Stimulated activated CD4-positive, alpha-beta T cell treated with anti-CD3 and anti-CD28 coated beads, Interleukin-15, amount 100 ng/mL, for 24 hours (primary cell): Measurements from ENCODE around the gene DYRK1A.

Experiments used
- DNase-seq: peaks from one replicate; pipeline ENCODE4 v3.0.0-alpha.2; 2020

Gene DYRK1A

GRCh38 chr21:37450445-37450941 is 83.9 kb downstream of the DYRK1A start:
- no peak for DNase-seq

- DNase-seq: no peak
Measured at GRCh38 chr21:37451446-37451845, 84.9 kb downstream of the DYRK1A start.

- DNase-seq: no peak
Measured at GRCh38 chr21:37452227-37452626, 85.7 kb downstream of the DYRK1A start.

- DNase-seq: no peak
Measured at GRCh38 chr21:37453350-37453749, 86.8 kb downstream of the DYRK1A start.

DNA sequence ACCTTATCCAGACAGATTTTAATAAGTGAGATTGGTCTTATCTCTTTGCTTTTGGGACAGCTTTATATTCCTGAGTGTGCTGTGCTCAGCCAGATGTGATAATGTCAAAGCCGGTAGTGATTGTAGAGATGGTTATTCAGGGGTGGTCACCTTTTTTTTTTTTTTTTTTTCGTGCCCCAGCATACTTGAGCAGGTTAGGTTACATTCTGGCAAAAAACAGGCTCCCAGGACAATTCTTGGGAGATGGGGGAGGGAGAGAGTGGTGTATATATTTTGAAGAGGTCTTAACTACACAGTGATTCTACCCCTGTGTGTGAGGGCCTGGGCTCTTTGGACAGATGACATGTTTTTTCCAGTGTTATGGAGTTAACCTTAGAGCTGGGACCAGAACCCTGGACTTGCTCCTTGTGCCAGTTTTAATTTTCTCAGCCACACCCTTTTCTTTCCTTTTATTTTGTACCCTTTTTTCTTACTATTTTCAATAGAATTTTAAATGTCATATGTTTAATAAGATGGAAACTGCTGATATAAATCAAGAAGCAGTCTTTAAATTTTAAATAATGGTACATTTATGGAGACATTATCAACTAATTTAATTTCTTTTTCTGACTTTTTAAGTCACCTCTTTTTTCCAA is 88.4 kb downstream of the DYRK1A start:
- DNase-seq: no peak

- peak; percentile 41 for DNase-seq
Measured at GRCh38 chr21:37455504-37455911, 88.9 kb downstream of the DYRK1A start.

DNA sequence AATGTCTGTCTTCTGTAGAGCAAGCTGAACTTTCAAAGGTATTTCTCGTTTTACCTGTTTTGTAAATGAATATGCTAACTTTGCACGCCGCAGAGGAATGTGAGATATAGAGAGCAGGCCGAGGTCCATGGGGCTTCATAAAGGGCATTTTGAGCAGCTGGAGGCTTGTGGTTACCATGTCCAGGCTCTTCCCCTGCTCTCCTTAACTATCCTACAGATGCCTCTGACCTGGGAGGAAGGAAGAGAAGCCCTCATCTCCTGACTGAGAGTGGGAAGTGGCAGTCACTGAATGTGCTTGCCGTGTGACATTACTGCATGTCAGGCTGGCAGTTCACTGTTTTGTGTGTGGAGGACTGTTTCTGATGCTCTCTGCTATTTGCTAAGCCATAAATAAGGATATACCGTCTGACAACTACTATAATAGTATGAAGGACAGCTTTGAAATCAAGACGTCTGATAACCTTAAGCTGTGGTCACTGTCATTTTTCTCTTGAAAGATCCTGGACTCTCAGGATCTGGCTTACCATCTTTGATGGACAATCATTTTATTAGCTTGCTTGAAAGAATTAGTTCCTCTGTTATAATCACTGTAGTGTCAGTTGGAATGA is 92.2 kb downstream of the DYRK1A start:
- no peak for DNase-seq

- DNase-seq: no peak
Measured at GRCh38 chr21:37459575-37459974, 93.0 kb downstream of the DYRK1A start.

DNA sequence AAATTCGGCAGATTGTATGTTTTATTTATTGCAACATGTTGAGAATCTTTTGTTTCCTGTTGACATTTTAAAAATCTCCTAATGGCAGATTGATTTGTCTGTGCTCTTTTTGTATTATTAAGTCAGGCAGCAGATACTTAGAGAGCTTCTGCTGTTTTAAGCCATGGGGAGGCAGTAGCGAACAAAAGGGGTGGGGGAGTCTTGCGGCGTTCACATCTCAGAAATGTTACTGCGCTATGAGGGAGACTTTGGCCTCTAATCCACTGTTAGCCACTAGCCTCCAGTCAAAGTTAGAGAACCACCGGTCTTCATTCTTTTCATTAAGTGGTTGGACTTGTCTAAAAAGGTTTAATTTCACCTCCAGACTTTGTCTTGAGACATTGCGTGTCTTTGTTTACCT is 93.6 kb downstream of the DYRK1A start:
- DNase-seq: no peak

- no peak for DNase-seq
Measured at GRCh38 chr21:37461479-37461878, 94.9 kb downstream of the DYRK1A start.

- DNase-seq: no peak
Measured at GRCh38 chr21:37462087-37462861, 95.7 kb downstream of the DYRK1A start.

DNA sequence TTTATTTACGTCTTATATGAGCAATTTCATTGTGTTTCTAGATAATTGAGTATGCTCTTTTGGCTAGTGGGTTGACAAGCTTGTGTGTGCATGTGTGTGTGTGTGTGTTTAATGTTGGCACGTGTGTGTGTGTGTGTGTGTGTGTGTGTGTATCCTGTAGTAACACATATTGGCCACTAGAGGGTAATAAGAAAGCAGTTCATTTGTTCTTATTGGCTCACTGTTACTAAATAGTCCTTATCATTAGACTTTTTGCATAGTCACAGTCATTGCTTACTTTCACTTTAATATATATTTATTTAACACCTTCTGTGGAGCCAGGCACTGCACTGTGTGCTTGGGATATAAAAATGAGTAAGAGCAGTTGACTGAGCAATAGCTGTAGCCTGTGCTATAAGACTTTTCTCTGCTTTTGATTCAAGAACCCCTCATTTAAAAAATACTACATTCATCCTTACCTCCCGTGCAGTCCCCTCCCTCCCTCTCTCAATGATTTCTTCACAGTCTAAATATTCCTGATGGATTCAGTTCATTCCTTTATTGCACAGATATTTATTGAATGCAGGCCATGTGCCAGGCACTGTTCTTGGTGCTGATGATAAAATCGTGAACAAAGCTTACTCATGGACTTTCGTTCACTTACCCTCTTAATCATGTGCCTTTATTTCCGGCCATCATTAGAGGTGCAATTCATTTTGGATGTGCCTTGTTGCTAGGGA is 96.7 kb downstream of the DYRK1A start:
- DNase-seq: peak; percentile 32

- DNase-seq: no peak
Measured at GRCh38 chr21:37467082-37467481, 100.5 kb downstream of the DYRK1A start.

- DNase-seq: no peak
Measured at GRCh38 chr21:37468909-37469308, 102.3 kb downstream of the DYRK1A start.

DNA sequence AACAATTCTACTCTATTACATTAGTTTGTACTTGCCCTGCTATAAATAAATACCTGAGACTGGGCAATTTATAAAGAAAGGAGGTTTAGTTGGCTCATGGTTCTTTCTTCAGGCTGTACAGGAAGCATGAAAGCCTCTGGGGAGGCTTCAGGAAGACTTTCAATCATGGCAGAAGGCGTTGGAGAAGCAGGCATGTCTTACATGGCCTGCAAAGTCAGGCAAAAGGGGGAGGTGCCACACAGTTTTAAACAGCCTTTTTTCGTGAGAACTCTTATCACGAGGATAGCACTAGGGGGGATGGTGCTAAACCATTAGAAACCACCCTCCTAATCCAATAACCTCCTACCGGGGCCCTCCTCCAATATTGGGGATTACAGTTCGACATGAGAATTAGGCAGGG is 102.9 kb downstream of the DYRK1A start:
- no peak for DNase-seq

- no peak for DNase-seq
Measured at GRCh38 chr21:37472581-37472980, 106.0 kb downstream of the DYRK1A start.

- DNase-seq: no peak
Measured at GRCh38 chr21:37473491-37473890, 106.9 kb downstream of the DYRK1A start.

DNA sequence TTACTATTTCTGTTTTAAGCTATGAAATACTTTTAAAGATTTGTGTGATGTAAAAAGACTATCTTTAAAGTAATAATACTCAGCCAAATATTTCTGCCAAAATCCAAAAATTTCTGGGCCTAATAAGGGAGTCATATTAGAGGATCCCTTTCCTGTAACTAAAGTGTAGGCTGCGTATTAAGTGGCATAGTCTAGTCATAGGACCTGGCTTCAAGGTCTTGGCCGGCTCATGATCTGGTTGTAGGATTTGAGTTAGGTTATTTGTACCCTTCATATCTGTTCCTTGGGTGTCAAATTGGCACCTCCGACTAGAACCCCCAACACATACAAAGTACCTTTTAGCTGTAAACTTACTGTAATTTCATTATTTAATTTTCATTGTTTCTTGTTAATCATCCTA is 107.8 kb downstream of the DYRK1A start:
- DNase-seq: no peak

DNA sequence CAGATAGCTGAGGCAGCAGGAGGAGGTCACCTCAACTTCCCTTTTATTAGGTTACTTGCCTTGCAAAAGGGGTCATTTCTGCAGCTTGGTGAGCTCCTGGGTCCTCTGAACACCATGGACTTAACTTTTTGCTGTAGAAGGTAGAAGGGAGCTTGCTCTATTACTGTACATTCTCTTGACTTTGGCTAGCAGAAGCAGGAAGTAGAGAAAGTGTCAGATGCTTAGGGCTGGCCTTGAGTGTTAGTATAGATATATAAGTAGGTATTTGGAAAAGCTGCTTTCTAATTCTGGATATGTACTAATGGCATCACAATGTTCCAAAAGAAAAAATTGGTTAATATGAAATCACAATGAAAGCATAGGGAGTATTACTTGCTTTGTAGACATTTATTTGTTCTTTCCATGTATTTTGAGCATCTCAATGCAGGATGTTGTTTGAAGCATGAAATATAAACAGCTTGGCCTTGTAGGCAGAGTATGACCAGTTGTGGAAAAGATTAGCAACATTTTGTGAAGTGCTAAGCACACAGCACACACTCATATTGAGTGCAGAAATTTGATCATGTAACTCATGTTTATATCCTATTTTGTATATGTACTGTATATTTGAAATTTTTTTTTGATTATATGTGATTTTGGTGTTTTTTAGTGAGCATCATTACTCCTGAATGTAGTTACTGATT is 108.8 kb downstream of the DYRK1A start:
- DNase-seq: no peak

DNA sequence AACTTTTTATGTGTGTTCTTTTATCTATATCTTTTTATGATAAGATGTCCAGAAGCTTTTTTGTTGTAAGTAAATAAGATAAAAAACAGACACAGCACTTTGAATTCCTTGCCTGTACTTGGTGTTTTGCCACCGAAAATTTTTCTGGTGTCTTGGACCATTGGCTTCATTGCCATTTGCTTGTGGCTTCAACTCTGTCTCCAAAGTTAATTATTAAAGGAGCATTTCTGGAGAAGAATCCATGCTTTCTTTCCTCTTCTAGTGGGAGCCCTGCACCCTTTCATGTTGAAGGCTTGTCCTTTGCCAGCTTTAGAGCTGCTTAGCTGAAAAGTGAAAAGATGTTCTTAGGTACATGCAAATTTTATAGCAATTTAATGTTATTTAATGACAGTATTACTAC is 112.2 kb downstream of the DYRK1A start:
- DNase-seq: no peak

- DNase-seq: no peak
Measured at GRCh38 chr21:37483776-37484175, 117.2 kb downstream of the DYRK1A start.

- no peak for DNase-seq
Measured at GRCh38 chr21:37484535-37485474, 118.2 kb downstream of the DYRK1A start.
